COLO668 (cell line): ENCODE results near the gene UBE2G2.

Experiments
- DNase-seq: peaks from one replicate; lab custom pipeline; 2025; ENCODE audit not compliant: unreplicated experiment; lab: John Stamatoyannopoulos, UW

UBE2G2 gene

DNA sequence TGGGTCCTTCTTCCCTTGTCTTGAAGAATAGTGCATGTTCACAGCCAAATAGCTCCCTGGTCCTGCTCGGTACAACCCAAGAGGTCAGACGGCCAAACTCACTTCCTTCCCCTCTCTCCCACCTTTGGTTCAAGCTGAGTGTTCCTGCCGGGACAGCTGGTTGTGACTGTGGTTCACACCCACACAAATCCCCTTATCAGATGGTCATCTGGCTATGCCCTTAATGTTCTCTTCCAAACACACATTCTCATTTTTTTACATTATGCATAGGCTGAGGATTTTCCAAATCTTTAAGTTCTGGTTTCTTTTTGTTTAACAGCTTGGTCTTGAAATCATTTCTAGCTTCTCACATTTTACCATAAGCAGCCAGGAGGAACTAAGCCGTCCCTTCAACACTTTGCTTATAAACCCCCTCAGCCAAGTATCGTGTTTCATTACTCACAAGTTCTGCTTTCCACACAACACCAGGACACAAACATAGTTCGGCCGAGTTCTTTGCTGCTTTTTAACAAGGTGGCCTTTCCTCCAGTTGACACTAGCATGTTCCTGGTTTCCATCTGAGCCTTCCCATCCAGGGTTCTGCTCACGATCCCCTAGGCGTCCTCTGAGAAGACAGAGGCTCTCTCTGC, 70.6 kb downstream of the UBE2G2 start:
- DNase-seq, result no peak

DNA sequence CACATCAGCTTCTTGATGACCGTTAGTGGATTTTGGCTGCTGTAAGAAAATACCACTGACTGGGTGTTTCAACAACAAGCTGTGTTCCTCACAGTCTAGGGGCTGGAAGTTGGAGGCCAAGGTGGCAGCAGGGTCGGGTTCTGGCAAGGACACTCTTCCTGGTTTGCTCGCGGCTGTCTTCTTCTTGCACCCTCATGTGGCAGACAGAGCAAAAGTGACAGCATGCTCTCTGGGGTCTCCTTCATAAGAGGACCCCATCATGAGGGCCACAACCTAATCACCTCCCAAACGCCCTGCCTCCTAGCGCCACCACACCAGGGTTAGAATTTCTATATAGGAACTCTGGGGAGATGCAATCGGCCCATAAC, 71.6 kb downstream of the UBE2G2 start:
- no peak for DNase-seq

DNA sequence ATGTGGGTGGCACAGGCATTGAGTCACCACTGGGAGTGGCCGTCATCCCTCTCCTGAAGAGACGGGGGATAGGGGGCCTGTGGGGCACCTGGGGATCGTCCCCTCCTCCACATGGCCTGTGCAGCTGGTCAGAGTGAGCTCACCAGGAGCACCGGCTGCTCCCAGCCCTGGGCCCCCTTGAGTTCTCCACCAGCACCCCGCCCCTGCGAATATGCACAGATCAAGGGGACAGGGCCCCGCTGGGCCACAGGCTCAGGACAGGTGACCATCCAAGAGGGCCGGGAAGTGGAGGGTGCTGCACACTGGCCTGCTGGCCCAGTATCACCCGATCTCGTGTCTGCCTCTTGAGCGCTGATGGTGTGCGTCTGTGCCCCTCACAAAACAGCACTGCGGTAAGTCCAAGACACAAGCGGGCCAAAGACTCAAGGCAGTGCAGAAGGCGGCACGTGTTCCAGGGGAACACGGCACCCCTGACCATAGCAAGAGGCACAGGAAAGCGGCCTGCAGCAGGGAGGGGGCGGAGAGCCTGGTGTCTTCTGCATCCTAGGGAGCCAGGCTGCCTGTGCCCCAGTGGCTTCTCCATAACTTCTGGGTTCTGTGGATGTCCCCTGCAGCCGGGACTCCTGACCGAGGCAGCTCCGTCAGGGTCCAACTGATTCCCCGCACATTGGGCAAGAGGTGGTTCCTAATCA, 72.1 kb downstream of the UBE2G2 start:
- no peak for DNase-seq

DNA sequence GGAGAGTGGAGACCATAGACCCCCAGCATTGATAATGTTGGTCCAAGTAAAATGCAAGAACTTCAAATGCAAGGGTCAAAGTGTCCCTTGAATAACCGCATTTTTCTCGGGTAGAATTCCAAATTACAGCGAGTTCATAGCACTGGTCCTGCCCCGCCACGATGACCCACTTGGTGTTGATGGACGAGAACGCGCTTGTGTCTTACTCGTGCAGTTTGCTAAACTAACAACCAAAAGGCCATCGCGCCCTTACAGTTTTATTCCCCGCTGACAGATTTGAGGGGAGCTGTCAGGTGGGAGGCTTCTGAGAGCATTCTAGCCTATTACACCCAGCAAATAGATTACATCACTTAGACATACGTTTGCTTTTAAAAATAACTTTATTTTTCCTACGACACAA, 72.9 kb downstream of the UBE2G2 start:
- no peak for DNase-seq

DNA sequence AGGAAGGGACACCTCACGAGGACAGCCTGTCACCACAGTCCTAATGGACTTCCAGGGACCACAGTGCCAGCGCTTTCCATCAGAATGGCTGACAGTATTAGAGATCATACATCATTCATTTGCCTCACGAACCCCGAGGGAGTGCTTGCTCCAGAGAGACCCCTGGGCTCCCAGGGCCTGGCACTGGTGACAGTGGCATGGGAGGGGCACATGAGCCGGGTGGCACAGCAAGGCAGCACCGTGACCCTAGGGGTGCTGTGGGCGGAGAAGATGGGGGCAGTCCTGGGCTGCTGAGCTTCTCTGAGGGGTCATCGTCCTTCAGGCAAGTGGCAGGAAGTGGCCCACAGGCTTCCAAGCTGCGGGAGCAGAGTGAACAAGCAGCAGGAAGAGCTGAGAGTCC, 73.9 kb downstream of the UBE2G2 start:
- no peak for DNase-seq

DNA sequence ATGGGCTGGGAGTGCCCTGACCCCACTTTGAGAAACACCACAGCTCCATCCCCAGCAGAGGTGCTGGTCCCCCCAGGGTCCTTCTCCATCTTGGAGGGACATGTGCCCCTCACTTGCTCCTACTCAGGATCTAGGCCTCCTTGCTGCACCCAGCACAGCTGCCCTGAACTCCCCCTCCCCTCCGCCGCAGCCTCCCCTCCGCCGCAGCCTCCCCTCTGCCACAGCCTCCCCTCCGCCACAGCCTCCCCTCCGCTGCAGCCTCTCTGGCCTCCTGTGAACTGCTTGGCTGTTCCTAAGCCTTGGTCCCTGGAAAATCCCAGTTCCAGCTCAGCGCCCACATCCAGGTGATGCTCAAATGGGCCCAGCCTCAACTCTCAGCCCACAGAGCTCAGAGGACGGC, 74.3 kb downstream of the UBE2G2 start:
- no peak for DNase-seq

DNA sequence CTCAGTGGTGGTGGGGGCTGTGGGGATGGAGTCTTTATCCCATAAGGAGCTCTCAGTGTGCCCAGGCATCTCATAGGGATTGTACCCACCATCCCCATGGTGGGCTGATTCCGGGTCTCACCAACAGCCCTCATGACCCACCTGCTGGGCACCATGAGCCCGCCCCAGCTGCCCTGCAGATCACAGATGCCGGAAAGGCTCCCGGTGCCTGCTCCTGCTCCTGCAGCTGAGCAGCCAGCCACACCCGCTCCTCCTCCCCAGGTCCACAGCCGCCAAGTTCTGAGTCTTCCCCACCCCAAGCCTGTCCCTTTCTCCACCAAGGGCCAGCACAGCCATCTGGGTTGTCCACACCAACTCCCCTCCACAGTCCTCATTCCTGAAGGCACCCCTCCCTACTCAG, 74.8 kb downstream of the UBE2G2 start:
- no peak for DNase-seq

DNA sequence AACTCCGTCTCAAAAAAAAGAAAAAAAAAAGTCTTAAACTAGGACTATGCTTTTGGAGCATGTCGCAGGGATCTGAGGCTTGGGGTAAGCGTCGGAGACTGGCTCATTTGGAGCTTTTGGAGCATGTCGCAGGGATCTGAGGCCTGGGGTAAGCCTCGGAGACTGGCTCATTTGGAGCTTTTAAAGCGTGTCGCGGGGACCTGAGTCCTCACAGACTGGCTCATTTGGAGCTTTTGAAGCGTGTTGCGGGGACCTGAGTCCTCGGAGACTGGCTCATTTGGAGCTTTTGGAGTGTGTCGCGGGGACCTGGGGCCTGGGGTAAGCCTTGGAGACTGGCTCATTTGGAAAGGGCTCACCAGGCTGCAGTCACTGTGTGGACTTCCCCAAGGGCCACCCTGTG, 76.7 kb downstream of the UBE2G2 start:
- no peak for DNase-seq

DNA sequence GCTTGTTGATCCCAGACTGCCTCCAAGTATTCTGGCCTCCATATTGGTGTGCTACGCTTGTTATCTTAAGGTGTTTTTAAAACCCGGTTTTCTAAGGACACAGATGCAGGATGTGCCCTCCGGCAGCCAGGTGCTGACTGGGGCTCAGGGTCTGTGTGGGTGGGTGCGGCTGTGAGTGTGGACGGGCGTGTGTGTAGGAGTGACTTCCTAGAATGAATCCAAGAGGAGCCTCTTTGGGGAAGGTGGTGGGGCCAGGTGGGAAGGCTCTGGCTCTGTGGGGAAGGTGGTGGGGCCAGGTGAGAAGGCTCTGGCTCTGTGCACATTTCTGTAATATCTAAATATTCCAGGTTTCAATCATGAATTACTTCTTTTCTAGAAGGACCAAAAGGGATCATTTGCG, 77.4 kb downstream of the UBE2G2 start:
- DNase-seq, result no peak

DNA sequence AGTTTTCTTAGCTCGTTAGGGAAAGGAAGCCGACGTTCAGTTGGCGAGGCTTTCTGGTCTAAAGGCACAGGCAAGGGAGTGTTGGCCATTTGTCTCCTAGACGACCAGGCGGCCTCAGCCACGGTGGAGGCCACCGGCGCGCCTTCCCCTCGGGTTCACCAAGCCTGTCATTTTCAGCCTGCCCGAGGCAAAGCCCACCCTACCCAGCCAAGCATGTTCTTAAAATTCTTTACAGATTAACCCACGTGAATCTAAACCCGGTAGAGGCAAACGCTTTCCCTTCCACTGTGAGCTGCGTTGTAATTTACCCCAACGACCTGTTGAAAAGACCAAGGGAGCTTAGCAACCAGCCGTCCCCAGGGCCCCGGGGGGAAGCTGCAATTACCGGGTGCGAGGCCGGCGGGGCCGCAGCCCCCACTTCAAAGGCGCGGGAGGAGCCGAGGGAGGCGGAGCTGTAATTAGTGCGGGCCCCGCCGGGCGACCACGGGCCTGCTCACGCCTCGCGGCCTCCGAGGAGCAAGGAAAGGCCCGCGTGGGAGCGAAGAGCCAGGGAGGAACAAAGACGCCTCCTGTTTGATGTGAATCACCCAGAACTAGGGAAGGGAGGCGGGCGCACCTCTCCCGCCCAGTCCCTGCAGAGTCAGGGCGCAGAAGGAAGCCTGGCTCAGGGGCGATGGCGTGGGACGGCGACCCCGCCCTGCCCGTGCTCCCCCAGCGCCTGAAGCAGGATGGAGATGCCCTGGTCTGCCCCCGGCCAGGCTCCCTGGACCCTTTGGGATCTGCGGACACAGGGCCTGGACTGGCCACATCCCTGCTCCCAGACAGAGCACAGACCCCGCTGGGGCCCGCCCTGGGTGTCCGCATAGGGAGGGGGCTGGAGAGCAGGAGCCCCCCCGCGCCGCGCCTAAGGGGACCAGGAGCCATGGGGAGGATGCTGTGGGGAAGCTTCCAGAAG, 78.2 kb downstream of the UBE2G2 start:
- no peak for DNase-seq

DNA sequence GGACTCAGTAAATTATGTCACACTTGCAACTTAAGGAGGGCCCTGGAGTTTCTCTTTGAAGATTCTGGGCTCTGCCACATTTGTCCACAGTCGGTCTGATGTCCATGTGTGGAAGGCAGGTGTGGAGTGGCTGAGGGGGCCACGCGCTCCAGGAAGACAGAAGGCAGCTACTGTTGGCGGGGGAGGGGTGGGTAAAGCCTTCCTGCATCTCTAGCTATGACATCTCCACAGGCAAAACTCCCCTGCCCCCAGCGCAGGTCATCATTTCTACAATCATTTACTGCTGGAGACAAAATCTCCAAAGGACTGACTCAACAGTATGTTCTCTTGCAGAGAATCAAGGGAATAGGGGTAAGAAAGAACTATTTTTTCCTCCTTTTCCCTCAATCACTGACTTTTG, 78.9 kb downstream of the UBE2G2 start:
- peak; percentile 38 for DNase-seq

DNA sequence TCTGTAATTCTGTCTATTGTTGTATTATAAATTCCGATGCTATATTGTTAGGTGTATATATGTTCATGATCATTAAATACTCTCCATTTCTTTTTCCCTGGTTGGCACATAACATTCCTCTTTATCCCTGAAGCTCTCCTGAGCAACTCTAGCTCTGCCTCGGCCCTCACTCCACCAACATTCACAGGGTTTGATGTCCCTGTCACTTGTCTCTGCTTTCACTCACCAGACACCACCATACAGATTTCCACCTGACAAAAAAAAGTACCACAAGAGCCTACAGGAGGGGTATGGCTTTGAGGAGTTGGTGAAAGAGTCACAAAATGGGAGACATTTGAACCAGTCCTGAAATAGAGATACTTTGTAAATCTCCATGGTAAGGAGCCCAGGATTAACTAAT, 81.5 kb downstream of the UBE2G2 start:
- DNase-seq, result no peak
